MM.1S (cell line): Measurements from ENCODE around the gene FHOD1.

Experiments
- CTCF ChIP-seq: fragments of 300-600 bp; sonication (generic); IDR thresholded peaks from 2 replicates; pipeline ENCODE4 v1.5.1; 2016; ENCODE audit warnings: antibody characterized with exemption, low read length, mixed read lengths
- EZH2 ChIP-seq: fragments of 300-600 bp; sonication (generic); optimal IDR thresholded peaks from 2 replicates; pipeline ENCODE3; 2017; ENCODE audit warnings: low read depth, mild to moderate bottlenecking, antibody characterized with exemption, low read length, mixed read lengths
- EZH2phosphoT487 ChIP-seq: fragments of 300-600 bp; sonication (generic); IDR thresholded peaks from 2 replicates; pipeline ENCODE4 v1.6.1; 2018; ENCODE audit warnings: antibody characterized with exemption, low read length

- TF ChIP-seq CTCF (no peak), EZH2 (no peak), EZH2phosphoT487 (no peak)
These were observed 47.0 kb upstream of the FHOD1 start for GRCh38 chr16:67294171-67294757.
